Thymus (tissue), 11 donors: Measurements from ENCODE around the gene PSORS1C2. TPM values are rescaled to one million over a fixed set of nuclear protein-coding genes. Genes with fewer than 3 reads are reported as not detected.

Experiments
- DNase-seq, 9 donors: peaks; one replicate each; pipeline ENCODE4 v3.0.0-alpha.2; 2013; ENCODE audit warnings: low spot score in 9 of 9, low read depth in 6 of 9, missing footprints in 1 of 9
- H3K27ac ChIP-seq, 2 donors: one replicate each; pipeline ENCODE4 v1.5.1; 2013; ENCODE audit warnings: control low read depth in 1 of 2, low read depth in 1 of 2, low read length in 1 of 2, mild to moderate bottlenecking in 1 of 2, moderate library complexity in 1 of 2
- H3K27me3 ChIP-seq, 2 donors: one replicate each; pipeline ENCODE4 v1.5.1; 2013; ENCODE audit warnings: low read length in 1 of 2; ENCODE audit not compliant: control insufficient read depth in 2 of 2, insufficient read depth in 1 of 2
- H3K36me3 ChIP-seq, 2 donors: one replicate each; pipeline ENCODE4 v1.5.1; 2013; ENCODE audit warnings: low read length in 1 of 2, mild to moderate bottlenecking in 1 of 2, moderate library complexity in 1 of 2; ENCODE audit not compliant: control insufficient read depth in 2 of 2, insufficient read depth in 2 of 2
- H3K4me1 ChIP-seq, 2 donors: one replicate each; pipeline ENCODE4 v1.5.1; 2013; ENCODE audit warnings: low read length in 2 of 2; ENCODE audit not compliant: control insufficient read depth in 2 of 2, insufficient read depth in 2 of 2
- H3K4me3 ChIP-seq, 2 donors: one replicate each; pipeline ENCODE4 v1.5.1; 2013; ENCODE audit warnings: low read length in 2 of 2, control low read depth in 1 of 2, mild to moderate bottlenecking in 1 of 2
- H3K9me3 ChIP-seq, 2 donors: one replicate each; pipeline ENCODE4 v1.5.1; 2013; ENCODE audit warnings: low read length in 1 of 2, mild to moderate bottlenecking in 1 of 2; ENCODE audit not compliant: control insufficient read depth in 2 of 2, insufficient read depth in 1 of 2
- WGBS: extraction: QIAGEN DNeasy Blood & Tissue Kit; methylation state at CpG from one replicate; pipeline ENCODE4 v1.1.7; 2013; 5-methylcytosine and 5-hydroxymethylcytosine counted together
- polyA plus RNA-seq: library from polyadenylated mRNA; stranded (reverse); fragments of 200-250 nt; gene quantifications from one replicate; pipeline ENCODE4 v1.2.3, GENCODE V29; 2013
- total RNA-seq: library from RNA; stranded (reverse); fragments of 120-200 nt; gene quantifications from one replicate; pipeline ENCODE4 v1.2.4, GENCODE V29; 2013
- donor health status: healthy.

The PSORS1C2 gene
- total and polyA plus RNA-seq, 2 donors = 16.4 TPM; not detected in 1

GRCh38 chr6:31178143-31179041 is 39.5 kb upstream of the PSORS1C2 start:
- H3K4me1 ChIP-seq = peaks cover 0 to 8% of the 10 kb centered on the region in 2 donors
- no peak overlapping the region for H3K4me3 ChIP-seq
- H3K27ac ChIP-seq = no peak overlapping the region
- H3K36me3 ChIP-seq = no peaks in the 10 kb centered on the region
- H3K27me3 ChIP-seq = no peaks in the 10 kb centered on the region
- no peaks in the 10 kb centered on the region for H3K9me3 ChIP-seq
- 71% methylated on average over 8 of the region's 8 CpGs for WGBS
- no peak for DNase-seq

GRCh38 chr6:31175971-31176370 is 37.1 kb upstream of the PSORS1C2 start:
- no peak overlapping the region for H3K4me3 ChIP-seq
- 74% methylated on average over 3 of the region's 3 CpGs for WGBS
- no peaks in the 10 kb centered on the region for H3K36me3 ChIP-seq
- H3K27me3 ChIP-seq = no peaks in the 10 kb centered on the region
- H3K27ac ChIP-seq = no peak overlapping the region
- H3K9me3 ChIP-seq = no peaks in the 10 kb centered on the region
- DNase-seq = peak in 2 of 9 donors; percentile 13 to 33
- H3K4me1 ChIP-seq = peaks cover 0 to 8% of the 10 kb centered on the region in 2 donors

DNA sequence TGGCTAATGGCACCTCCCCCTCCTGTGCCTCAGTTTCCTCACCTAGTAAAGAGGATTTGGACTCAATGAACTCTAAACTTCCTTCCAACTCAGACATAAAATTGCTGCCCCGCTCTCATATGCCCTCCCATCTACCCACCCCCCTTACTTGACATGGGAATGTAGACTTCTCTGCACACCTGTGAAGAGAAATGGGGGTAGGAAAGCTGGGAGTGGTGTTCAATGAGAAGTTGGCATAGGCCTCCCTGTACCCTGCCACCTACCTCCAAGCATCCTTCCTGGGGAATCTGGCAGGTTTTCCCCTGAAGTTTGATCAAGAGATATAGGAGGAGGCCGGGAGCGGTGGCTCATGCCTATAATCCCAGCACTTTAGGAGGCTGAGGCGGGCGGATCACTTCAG is 35.5 kb upstream of the PSORS1C2 start:
- Histone ChIP-seq H3K36me3 (no peaks in the 10 kb centered on the region), H3K4me1 (peaks cover 0 to 8% of the 10 kb centered on the region in 2 donors), H3K4me3 (no peak overlapping the region), H3K27me3 (no peaks in the 10 kb centered on the region), H3K27ac (no peak overlapping the region), H3K9me3 (no peaks in the 10 kb centered on the region)
- no peak for DNase-seq
- 93% methylated on average over 5 of the region's 5 CpGs for WGBS

DNA sequence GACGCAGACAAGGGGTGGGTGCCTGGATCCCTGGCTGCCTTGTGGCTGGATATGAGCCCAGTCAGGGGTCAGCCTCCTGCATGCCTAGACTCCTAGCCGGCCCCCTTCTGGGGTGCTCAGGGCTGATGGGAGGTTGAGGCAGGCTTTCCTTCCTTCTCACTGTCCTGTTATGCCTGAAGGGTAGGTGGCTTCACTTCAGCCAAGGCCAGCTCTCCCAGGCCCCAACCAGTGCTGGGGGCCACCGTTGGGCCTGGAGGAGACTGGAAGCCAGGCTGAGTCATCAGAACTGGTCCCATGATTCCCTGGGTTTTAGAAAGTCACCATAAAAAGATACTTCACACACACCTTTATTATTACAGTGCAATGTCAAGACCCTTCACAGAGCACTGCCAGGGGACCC is 34.5 kb upstream of the PSORS1C2 start:
- H3K36me3 ChIP-seq = no peaks in the 10 kb centered on the region
- H3K4me1 ChIP-seq = peaks cover 0 to 8% of the 10 kb centered on the region in 2 donors
- 94% methylated on average over 3 of the region's 3 CpGs for WGBS
- no peaks in the 10 kb centered on the region for H3K27me3 ChIP-seq
- no peak overlapping the region for H3K27ac ChIP-seq
- DNase-seq = no peak
- H3K9me3 ChIP-seq = no peaks in the 10 kb centered on the region
- no peak overlapping the region for H3K4me3 ChIP-seq

DNA sequence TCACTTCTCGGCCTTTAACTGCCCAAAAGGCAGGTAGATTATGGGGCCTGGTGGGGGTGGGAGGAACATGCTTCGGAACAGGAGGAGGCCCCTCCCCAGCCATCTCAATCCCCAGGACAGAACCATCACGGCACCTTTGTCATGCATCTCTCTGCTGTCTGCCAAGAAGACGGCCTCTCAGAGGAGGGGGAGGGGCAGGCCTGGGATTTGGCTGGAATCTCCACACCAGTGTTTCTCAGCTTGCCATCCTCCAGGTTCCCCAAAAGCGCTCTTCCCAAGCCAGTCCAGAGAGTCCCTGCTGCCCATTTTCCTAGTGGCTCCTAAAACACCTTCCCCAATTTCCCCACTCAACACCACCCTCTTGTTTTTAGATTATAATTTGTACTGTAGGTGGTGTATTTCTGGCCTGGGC is 34.1 kb upstream of the PSORS1C2 start:
- H3K27me3 ChIP-seq = no peaks in the 10 kb centered on the region
- no peaks in the 10 kb centered on the region for H3K36me3 ChIP-seq
- no peak for DNase-seq
- 93% methylated on average over 5 of the region's 5 CpGs for WGBS
- no peak overlapping the region for H3K27ac ChIP-seq
- H3K4me3 ChIP-seq = no peak overlapping the region
- no peaks in the 10 kb centered on the region for H3K9me3 ChIP-seq
- H3K4me1 ChIP-seq = peaks cover 0 to 8% of the 10 kb centered on the region in 2 donors

GRCh38 chr6:31171931-31172905 is 33.4 kb upstream of the PSORS1C2 start:
- H3K36me3 ChIP-seq = no peaks in the 10 kb centered on the region
- no peak for DNase-seq
- no peaks in the 10 kb centered on the region for H3K27me3 ChIP-seq
- no peak overlapping the region for H3K4me3 ChIP-seq
- peaks cover 0 to 8% of the 10 kb centered on the region in 2 donors for H3K4me1 ChIP-seq
- no peak overlapping the region for H3K27ac ChIP-seq
- no peaks in the 10 kb centered on the region for H3K9me3 ChIP-seq
- 75% methylated on average over 16 of the region's 16 CpGs for WGBS

DNA sequence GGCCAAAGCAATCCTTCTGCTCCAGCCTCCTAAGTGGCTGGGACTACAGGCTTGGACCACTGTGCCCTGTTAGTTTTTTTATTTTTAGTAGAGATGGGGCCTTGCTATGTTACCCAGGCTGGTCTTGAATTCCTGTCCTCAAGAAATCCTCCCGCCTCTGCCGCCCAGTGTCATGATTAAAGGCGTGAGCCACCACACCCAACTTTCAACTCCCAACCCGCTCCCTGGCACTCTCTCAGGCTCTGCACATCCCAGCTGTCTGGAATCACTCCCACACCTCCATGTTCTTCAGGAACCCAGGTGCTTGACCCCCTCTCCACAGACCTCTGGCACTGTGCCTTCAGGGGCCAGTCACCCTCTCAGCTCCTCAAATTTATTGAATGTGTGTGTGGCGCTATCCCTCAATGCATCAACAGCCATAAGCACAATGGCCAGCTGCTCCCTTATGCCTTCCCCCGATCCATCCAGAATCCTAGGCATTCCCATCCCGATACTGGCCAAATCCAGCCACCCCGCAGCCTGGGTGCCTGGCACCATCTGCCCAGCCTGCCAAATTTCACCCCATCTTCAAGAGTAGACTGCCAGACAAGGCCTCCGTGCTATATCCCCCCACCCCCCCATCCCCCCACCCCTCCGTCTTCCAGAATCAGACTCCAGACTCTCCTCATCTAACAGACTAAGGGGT is 32.3 kb upstream of the PSORS1C2 start:
- DNase-seq = no peak
- WGBS = 98% methylated on average over 10 of the region's 10 CpGs
- Histone ChIP-seq H3K4me3 (no peak overlapping the region), H3K36me3 (no peaks in the 10 kb centered on the region), H3K4me1 (peaks cover 0 to 8% of the 10 kb centered on the region in 2 donors), H3K27ac (no peak overlapping the region), H3K9me3 (no peaks in the 10 kb centered on the region), H3K27me3 (no peaks in the 10 kb centered on the region)

- DNase-seq = no peak
- Histone ChIP-seq H3K27me3 (no peaks in the 10 kb centered on the region), H3K9me3 (no peaks in the 10 kb centered on the region), H3K36me3 (peaks cover 0 to 3% of the 10 kb centered on the region in 2 donors), H3K4me1 (peaks cover 0 to 2% of the 10 kb centered on the region in 2 donors), H3K27ac (no peak within 1 kb of the TSS), H3K4me3 (no peak within 1 kb of the TSS)
- WGBS = 79% methylated on average over 9 of the region's 9 CpGs
Observed at GRCh38 chr6:31170600-31170881, 31.7 kb upstream of the PSORS1C2 start, which contains the start of gene POU5F1. POU5F1 (minus strand) TSS chr6:31170682; CDS start chr6:31170620, 62 bp downstream.
